Liver (tissue), 9 donors: ENCODE measurements around the gene CLDN24. TPM values are rescaled to one million over a fixed set of nuclear protein-coding genes. Genes with fewer than 3 reads are reported as not detected.

Source experiments
- DNase-seq: peaks from one replicate; pipeline ENCODE4 v3.0.0-alpha.2; 2017; ENCODE audit warnings: low spot score
- H3K27ac ChIP-seq, 2 donors: one replicate each; pipeline ENCODE4 v1.7.0; 2013; ENCODE audit warnings: inconsistent platforms in 2 of 2, low read length in 2 of 2, control low read depth in 1 of 2, low read depth in 1 of 2, mild to moderate bottlenecking in 1 of 2
- H3K27me3 ChIP-seq, 4 donors: one replicate each; pipeline versions ENCODE4 v1.6.1 to v1.7.0; 2013; ENCODE audit warnings: low read length in 3 of 4, inconsistent platforms in 1 of 4, mild to moderate bottlenecking in 1 of 4, moderate library complexity in 1 of 4; ENCODE audit not compliant: control insufficient read depth in 4 of 4, insufficient read depth in 4 of 4
- H3K36me3 ChIP-seq, 4 donors: one replicate each; pipeline versions ENCODE4 v1.6.1 to v1.7.0; 2013; ENCODE audit warnings: low read length in 3 of 4, mild to moderate bottlenecking in 3 of 4, low read depth in 1 of 4, moderate library complexity in 1 of 4; ENCODE audit not compliant: control insufficient read depth in 4 of 4, insufficient read depth in 3 of 4
- H3K4me1 ChIP-seq, 4 donors: one replicate each; pipeline versions ENCODE4 v1.6.1 to v1.7.0; 2013; ENCODE audit warnings: low read length in 3 of 4, mild to moderate bottlenecking in 3 of 4, moderate library complexity in 1 of 4; ENCODE audit not compliant: control insufficient read depth in 4 of 4, insufficient read depth in 4 of 4
- H3K4me3 ChIP-seq, 3 donors: one replicate each; pipeline versions ENCODE4 v1.6.1 to v1.7.0; 2013; ENCODE audit warnings: low read length in 3 of 3, control low read depth in 1 of 3, low read depth in 1 of 3, mild to moderate bottlenecking in 1 of 3
- H3K9ac ChIP-seq, 2 donors: one replicate each; pipeline ENCODE4 v1.7.0; 2013; ENCODE audit warnings: low read length in 2 of 2, mild to moderate bottlenecking in 2 of 2, moderate library complexity in 2 of 2, control low read depth in 1 of 2, low read depth in 1 of 2
- H3K9me3 ChIP-seq, 4 donors: one replicate each; pipeline versions ENCODE4 v1.6.1 to v1.7.0; 2013; ENCODE audit warnings: low read length in 3 of 4; ENCODE audit not compliant: control insufficient read depth in 4 of 4
- ATF3 ChIP-seq: IDR thresholded peaks from 2 replicates; pipeline ENCODE4 v1.6.1; 2016; ENCODE audit warnings: antibody characterized with exemption
- CTCF ChIP-seq: fragments of 150-350 bp; IDR thresholded peaks from 2 replicates; pipeline ENCODE4 v1.5.1; 2017; ENCODE audit warnings: improper control_type of control experiment, low read depth, low read length; ENCODE audit not compliant: missing input control
- EGR1 ChIP-seq, 2 donors: IDR thresholded peaks; 2 replicates each; pipeline ENCODE4 v1.6.1; 2016 to 2018; ENCODE audit warnings: antibody characterized with exemption in 2 of 2, low read depth in 2 of 2
- FOXA1 ChIP-seq: IDR thresholded peaks from 2 replicates; pipeline ENCODE4 v1.6.1; 2016; ENCODE audit warnings: antibody characterized with exemption
- FOXA2 ChIP-seq: IDR thresholded peaks from 2 replicates; pipeline ENCODE4 v1.6.1; 2016; ENCODE audit warnings: antibody characterized with exemption
- GABPA ChIP-seq, 2 donors: IDR thresholded peaks in 1 of 2; conservative IDR thresholded peaks in 1 of 2; 2 replicates each; pipeline ENCODE4 v1.6.1; 2016; ENCODE audit warnings: antibody characterized with exemption in 2 of 2, mild to moderate bottlenecking in 1 of 2, moderate library complexity in 1 of 2
- HNF4A ChIP-seq, 2 donors: conservative IDR thresholded peaks; 2 replicates each; pipeline ENCODE4 v1.6.1; 2016; ENCODE audit warnings: antibody characterized with exemption in 2 of 2, mild to moderate bottlenecking in 2 of 2
- HNF4G ChIP-seq: IDR thresholded peaks from 2 replicates; pipeline ENCODE4 v1.6.1; 2016; ENCODE audit warnings: antibody characterized with exemption
- JUND ChIP-seq, 2 donors: IDR thresholded peaks; 2 replicates each; pipeline ENCODE4 v1.6.1; 2016; ENCODE audit warnings: antibody characterized with exemption in 2 of 2
- MAX ChIP-seq: IDR thresholded peaks from 2 replicates; pipeline ENCODE4 v1.6.1; 2016; ENCODE audit warnings: antibody characterized with exemption
- RAD21 ChIP-seq, 2 donors: IDR thresholded peaks; 2 replicates each; pipeline ENCODE4 v1.6.1; 2016; ENCODE audit warnings: antibody characterized with exemption in 2 of 2, mild to moderate bottlenecking in 2 of 2
- REST ChIP-seq: IDR thresholded peaks from 2 replicates; pipeline ENCODE4 v1.6.1; 2016; ENCODE audit warnings: antibody characterized with exemption, mild to moderate bottlenecking
- RXRA ChIP-seq, 2 donors: IDR thresholded peaks; 2 replicates each; pipeline ENCODE4 v1.6.1; 2017 to 2018; ENCODE audit warnings: antibody characterized with exemption in 2 of 2, mild to moderate bottlenecking in 1 of 2
- TAF1 ChIP-seq: conservative IDR thresholded peaks from 2 replicates; pipeline ENCODE4 v1.6.1; 2016; ENCODE audit warnings: antibody characterized with exemption, mild to moderate bottlenecking
- YY1 ChIP-seq: IDR thresholded peaks from 2 replicates; pipeline ENCODE4 v1.6.1; 2016; ENCODE audit warnings: antibody characterized with exemption, mild to moderate bottlenecking
- WGBS: extraction: QIAGEN DNeasy Blood & Tissue Kit; methylation state at CpG from one replicate; pipeline ENCODE4 v1.1.7; 2013; 5-methylcytosine and 5-hydroxymethylcytosine counted together
- polyA plus RNA-seq, 2 donors: library from polyadenylated mRNA; stranded (reverse) in 1 of 2; unstranded in 1 of 2; fragments of 200-250 nt in 1 of 2; fragments of >200 nt in 1 of 2; fragmentation: Nextera tagmentation in 1 of 2; extraction: Ambion mirVana in 1 of 2; gene quantifications; one replicate each; pipeline versions ENCODE4 v1.2.1 to v1.2.3, GENCODE V29; 2013 to 2015
- total RNA-seq, 2 donors: library from RNA; depleted of rRNA; stranded (reverse); fragments of >200 nt; gene quantifications; one replicate each; pipeline ENCODE4 v1.2.3, GENCODE V29; 2014
- donor health status: healthy.
- donor health status: healthy.
- donor health status: healthy.
- donor health status: healthy.
- donor health status: healthy.

The CLDN24 gene
- total and polyA plus RNA-seq, 4 donors = not detected

- Histone ChIP-seq H3K9me3 (no peaks in the 10 kb centered on the region), H3K27ac (no peak overlapping the region), H3K4me1 (peaks cover 3 to 24% (median 19%) of the 10 kb centered on the region in 4 donors), H3K36me3 (peaks cover 4 to 49% (median 29%) of the 10 kb centered on the region in 4 donors), H3K27me3 (no peaks in the 10 kb centered on the region), H3K9ac (no peak overlapping the region), H3K4me3 (no peak overlapping the region)
- no peak for DNase-seq
- no peak for TF ChIP-seq EGR1 (IDR thresholded peaks at IDR 0.05; ENCODE audit: low read depth in 2 of 2)
- TF ChIP-seq REST = no peak
- no peak for TF ChIP-seq MAX
- no peak for TF ChIP-seq TAF1
- no peak for TF ChIP-seq JUND (IDR thresholded peaks at IDR 0.05)
- TF ChIP-seq CTCF = no peak
- TF ChIP-seq HNF4G = no peak
- TF ChIP-seq RXRA (IDR thresholded peaks at IDR 0.05) = no peak
- no peak for TF ChIP-seq YY1
- no peak for TF ChIP-seq RAD21 (IDR thresholded peaks at IDR 0.05)
- TF ChIP-seq HNF4A (conservative IDR thresholded peaks at IDR 0.05) = no peak
- 94% methylated on average over 2 of the region's 2 CpGs for WGBS
These were observed 31.2 kb downstream of the CLDN24 start for GRCh38 chr4:183291070-183291469.

- no peak overlapping the region for H3K9ac ChIP-seq
- peaks cover 4 to 36% (median 16%) of the 10 kb centered on the region in 4 donors for H3K36me3 ChIP-seq
- 94% methylated on average over 5 of the region's 5 CpGs for WGBS
- peaks cover 3 to 32% (median 23%) of the 10 kb centered on the region in 4 donors for H3K4me1 ChIP-seq
- no peak for DNase-seq
- TF ChIP-seq FOXA2 (no peak), FOXA1 (no peak), GABPA (IDR thresholded peaks at IDR 0.05 in 1 of 2, conservative IDR thresholded peaks at IDR 0.05 in 1 of 2) (no peak)
- H3K4me3 ChIP-seq = no peak overlapping the region
- no peak overlapping the region for H3K27ac ChIP-seq
- H3K9me3 ChIP-seq = no peaks in the 10 kb centered on the region
- H3K27me3 ChIP-seq = no peaks in the 10 kb centered on the region
These were observed 32.5 kb downstream of the CLDN24 start for GRCh38 chr4:183289688-183290087.

- no peak overlapping the region for H3K27ac ChIP-seq
- 97% methylated on average over 2 of the region's 2 CpGs for WGBS
These were observed 33.3 kb downstream of the CLDN24 start for GRCh38 chr4:183288955-183289354.

More at GRCh38 chr4:183288955-183289354, 33.3 kb downstream of the CLDN24 start:
- H3K4me3 ChIP-seq = no peak overlapping the region
- peaks cover 3 to 32% (median 23%) of the 10 kb centered on the region in 4 donors for H3K4me1 ChIP-seq
- no peaks in the 10 kb centered on the region for H3K9me3 ChIP-seq
- H3K36me3 ChIP-seq = peaks cover 2 to 35% (median 21%) of the 10 kb centered on the region in 4 donors
- TF ChIP-seq JUND (IDR thresholded peaks at IDR 0.05) = no peak
- no peak for TF ChIP-seq TAF1
- no peak for TF ChIP-seq CTCF
- no peak for TF ChIP-seq MAX
- TF ChIP-seq RXRA (IDR thresholded peaks at IDR 0.05) = no peak
- no peak for TF ChIP-seq HNF4A (conservative IDR thresholded peaks at IDR 0.05)
- no peak for TF ChIP-seq FOXA2
- TF ChIP-seq EGR1 (IDR thresholded peaks at IDR 0.05; ENCODE audit: low read depth in 2 of 2) = no peak
- TF ChIP-seq ATF3 = no peak
- H3K27me3 ChIP-seq = no peaks in the 10 kb centered on the region
- no peak overlapping the region for H3K9ac ChIP-seq
- DNase-seq = no peak
